GM19438 (cell line): ENCODE data around the gene RACGAP1.

Source experiments
- ATAC-seq: cut with Tn5 transposase; IDR thresholded peaks from one replicate; pipeline ENCODE4 v1.9.1; 2021; ENCODE audit warnings: low read depth; ENCODE audit not compliant: unreplicated experiment

Gene RACGAP1

DNA sequence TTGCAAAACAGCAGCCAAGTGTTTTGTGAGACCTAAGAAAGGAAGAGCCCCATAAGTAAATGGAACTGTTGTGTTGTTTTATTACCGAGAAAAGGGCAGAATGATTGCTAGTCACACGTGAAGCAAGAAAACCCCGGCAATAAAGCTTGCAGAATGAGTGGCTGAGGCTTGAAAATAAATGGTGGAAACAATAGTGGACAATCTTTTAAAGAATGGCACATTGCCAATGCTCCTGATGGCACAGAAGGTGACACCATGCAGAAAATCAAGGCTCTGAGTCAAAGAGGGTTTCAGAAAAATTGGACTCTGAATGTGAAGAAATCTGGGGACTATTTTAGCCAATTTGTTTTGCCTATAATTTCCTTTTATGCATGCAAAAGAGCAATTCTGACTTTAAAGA, 78.8 kb downstream of the RACGAP1 start:
- ATAC-seq: no peak

DNA sequence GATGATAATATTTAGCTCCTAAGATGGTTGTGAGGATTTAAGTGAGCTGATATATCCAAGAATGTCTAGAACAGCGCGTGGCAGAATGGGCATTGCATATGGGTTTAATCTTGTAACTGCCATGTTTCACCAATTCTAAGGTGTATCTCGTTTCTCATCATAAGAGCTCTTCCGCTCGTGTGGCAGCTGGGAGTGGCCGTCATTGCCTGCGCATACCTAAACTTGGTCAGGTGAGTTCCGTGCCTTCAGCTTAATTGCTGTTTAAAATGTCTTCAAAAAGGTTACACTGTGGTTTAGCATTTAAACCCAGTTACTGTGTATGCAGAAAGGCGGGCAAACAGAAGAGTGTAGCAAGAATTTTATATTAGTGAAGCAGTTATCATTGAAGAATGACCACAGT, 79.2 kb downstream of the RACGAP1 start:
- ATAC-seq: no peak

DNA sequence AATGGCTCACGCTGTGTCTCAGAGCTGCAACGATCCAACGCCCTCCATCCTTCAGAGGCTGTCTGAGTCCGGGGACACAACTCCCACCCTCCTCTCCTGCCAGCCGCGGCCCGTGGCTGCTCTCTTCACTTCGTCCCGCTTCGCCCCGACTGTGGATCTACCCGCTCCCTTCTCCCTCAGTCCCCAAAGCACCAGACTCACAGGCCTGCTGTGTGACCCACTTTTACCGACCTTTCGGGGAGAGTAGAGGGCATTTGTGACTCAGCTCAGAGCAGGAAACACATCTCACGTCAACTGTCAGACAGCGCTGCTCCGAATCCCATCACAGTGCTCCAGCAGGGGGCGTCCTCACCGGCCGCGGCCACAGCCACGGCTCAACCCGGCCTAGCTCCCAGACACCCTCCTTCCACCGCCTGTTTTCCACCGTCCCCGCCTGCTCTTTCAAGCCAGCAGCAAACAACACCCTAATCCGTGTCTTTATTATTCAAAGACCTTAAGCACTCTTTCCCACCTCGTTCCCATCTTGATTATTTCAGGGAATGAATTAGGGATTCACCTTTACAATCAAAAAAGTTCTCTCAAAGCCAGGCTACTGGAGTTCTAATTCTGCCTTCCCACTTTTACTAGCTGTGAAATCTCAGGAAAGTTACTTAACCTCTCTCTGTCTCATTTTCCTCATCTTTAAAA, 79.8 kb downstream of the RACGAP1 start:
- ATAC-seq: peak; percentile 92

DNA sequence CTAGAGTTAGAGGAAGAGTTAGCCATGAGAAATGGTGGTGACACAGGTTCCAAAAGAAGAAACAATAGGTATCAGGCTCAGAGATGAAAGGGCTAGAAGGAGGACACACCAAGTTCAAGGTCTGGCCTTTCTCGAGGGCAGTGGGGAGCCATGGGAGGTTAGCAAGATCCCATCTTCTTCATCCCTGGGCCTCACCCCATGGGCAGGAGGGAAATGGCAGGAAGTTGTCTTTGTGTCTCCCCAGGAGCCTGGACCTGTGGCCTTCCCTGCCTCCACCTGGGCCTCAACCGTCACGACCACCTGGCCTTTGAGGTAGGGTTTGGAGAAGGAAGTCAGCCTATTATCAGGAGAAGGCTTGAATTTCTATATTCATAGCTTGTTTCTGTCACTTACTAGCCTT, 80.6 kb downstream of the RACGAP1 start:
- no peak for ATAC-seq

- no peak for ATAC-seq
Observed at GRCh38 chr12:49944046-49944445, 81.2 kb downstream of the RACGAP1 start.

GRCh38 chr12:49943625-49943960, 81.7 kb downstream of the RACGAP1 start:
- no peak for ATAC-seq

- ATAC-seq: no peak
Observed at GRCh38 chr12:49942921-49943624, 82.2 kb downstream of the RACGAP1 start.

- ATAC-seq: no peak
Observed at GRCh38 chr12:49942512-49942893, 82.8 kb downstream of the RACGAP1 start.

DNA sequence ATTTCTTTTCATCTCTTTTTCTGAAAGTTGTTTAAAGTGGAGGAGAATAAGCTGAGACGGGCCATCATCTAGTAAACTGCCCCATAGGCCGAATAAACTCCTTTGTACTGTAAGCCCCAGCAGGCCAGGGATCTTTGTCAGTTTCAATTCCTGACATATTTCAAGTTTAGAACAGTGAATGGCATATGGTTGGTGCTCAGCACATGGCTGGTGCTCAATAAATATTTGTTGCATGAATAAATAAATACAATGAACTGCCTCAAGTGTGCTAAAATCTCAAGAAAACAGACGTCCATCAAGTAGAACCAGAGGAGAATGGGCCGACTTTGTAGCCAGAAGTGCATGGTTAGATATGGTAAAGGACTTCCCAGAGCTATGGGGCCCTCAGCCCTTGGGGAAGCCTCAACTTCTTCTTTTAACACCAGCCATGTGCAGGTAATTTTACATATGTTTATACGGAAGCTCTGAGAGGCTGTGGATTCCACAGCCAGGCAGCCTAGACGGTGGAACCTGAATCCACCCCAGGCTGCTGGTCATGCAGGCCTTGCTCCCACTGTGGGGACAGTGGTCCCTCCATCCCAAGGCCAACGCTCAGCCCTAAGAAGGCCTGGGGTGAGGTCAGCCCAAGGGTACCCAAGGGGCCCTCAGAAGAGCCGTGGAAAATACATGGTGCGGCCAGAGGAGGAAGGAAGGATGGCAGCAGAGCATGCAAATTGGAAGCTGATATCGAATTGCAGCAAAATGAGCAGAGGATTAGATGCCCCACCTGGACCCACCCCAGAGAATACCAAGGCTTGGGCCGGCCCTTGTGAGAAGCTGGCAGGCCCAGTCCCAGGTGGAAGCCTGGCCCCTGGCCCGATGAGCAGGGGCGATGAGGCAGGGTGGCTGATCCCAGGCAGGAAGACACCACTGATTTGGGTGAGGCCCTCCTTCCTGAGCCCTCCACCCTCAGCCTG, 83.5 kb downstream of the RACGAP1 start:
- ATAC-seq: no peak

DNA sequence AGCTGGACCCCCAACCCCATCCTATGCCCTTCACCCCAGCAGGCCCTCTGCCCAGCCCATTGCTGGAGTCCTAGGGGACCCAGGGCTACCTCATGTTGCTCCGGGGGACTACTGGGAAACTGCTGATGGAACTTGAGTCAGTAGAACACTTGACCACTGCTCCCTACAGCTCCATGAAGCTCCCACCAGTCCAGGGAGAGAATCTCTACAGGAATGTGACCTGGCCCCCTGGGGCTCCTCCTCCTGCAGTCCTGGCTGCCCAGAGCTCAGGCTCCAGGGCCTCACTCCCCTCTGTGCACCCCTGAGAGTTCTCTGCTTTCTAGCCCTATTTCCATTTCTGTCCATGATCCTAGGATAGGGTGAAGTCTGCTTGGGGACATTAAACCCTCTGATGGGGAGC, 85.6 kb downstream of the RACGAP1 start:
- ATAC-seq: no peak

DNA sequence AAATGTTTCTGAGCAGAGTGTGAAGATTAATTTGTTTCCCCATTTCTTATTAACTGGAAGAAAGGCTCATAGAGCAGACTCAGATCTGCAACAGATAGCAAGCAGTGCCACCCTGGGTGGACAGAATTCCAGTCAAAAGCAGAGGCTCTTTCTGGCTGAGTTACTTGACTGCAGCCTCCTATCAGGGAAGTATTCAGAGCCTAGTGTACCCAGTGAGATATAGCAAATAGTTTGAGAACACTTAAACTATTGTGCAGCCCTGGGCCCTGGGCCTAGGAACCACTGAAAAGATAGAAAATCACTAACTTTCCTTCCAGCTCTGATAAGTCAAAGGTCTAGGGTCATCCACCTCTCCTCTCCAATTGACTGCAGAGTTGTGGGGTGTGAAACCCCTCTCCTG, 86.0 kb downstream of the RACGAP1 start:
- ATAC-seq: no peak
